ENCODE data around the gene REM2. TPM values are rescaled to one million over a fixed set of nuclear protein-coding genes. Genes with fewer than 3 reads are reported as not detected.

Gene REM2
- total RNA-seq, 1 experiment from 2014 or later, result 1.2 TPM

DNA sequence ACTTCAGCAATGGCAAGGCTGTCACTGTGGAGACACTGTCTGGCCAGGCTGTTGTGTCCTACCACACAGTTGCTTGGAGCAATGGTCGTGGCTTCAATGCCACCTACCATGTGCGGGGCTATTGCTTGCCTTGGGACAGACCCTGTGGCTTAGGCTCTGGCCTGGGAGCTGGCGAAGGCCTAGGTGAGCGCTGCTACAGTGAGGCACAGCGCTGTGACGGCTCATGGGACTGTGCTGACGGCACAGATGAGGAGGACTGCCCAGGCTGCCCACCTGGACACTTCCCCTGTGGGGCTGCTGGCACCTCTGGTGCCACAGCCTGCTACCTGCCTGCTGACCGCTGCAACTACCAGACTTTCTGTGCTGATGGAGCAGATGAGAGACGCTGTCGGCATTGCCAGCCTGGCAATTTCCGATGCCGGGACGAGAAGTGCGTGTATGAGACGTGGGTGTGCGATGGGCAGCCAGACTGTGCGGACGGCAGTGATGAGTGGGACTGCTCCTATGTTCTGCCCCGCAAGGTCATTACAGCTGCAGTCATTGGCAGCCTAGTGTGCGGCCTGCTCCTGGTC is 7.2 kb upstream of the REM2 start:
- Histone ChIP-seq H3K14ac (ENCODE audit: insufficient read depth, low read length) (no peak overlapping the region), H2BK5ac (ENCODE audit: insufficient read length, low read length) (no peak overlapping the region), H2BK120ac (ENCODE audit: low read depth, low read length, poor library complexity, severe bottlenecking) (no peak overlapping the region), H3K4me2 (ENCODE audit: insufficient read depth, insufficient read length, low read length) (no peak overlapping the region), H2BK20ac (ENCODE audit: low read depth, low read length, poor library complexity, severe bottlenecking) (no peak overlapping the region), H2AK5ac (ENCODE audit: insufficient read length, low read length) (no peak overlapping the region), H3K9me3 (ENCODE audit: control insufficient read depth, low read depth, low read length) (no peaks in the 10 kb centered on the region), H4K91ac (ENCODE audit: insufficient read length, low read depth, low read length) (no peak overlapping the region), H3K18ac (ENCODE audit: insufficient read length, low read depth, low read length) (no peak overlapping the region), H4K20me1 (ENCODE audit: control insufficient read depth, insufficient read depth, insufficient read length) (no peaks in the 10 kb centered on the region), H3K4ac (ENCODE audit: low read depth, low read length) (no peak overlapping the region), H3K79me2 (ENCODE audit: insufficient read depth, low read length) (no peaks in the 10 kb centered on the region), H3T11ph (ENCODE audit: low read length) (no peak overlapping the region), H3K27me3 (ENCODE audit: insufficient read depth, low read length) (no peaks in the 10 kb centered on the region), H3K23me2 (ENCODE audit: insufficient read length, low read depth, low read length, poor library complexity, severe bottlenecking) (no peaks in the 10 kb centered on the region), H2BK15ac (ENCODE audit: low read depth, low read length) (no peak overlapping the region), H3K23ac (ENCODE audit: insufficient read length, low read depth, low read length) (no peak overlapping the region), H3K9ac (ENCODE audit: extremely low read depth, insufficient read length, low read length) (no peak overlapping the region), H3K4me1 (ENCODE audit: insufficient read depth, low read length) (peaks cover 4% of the 10 kb centered on the region; the same call in 1 of the 2 replicates), H3K27ac (ENCODE audit: insufficient read length, low read depth, low read length) (no peak overlapping the region), H3K56ac (ENCODE audit: insufficient read length, low read depth, low read length) (no peak overlapping the region), H2BK12ac (ENCODE audit: insufficient read length, low read depth, low read length) (no peak overlapping the region), H4K8ac (replicated peaks; ENCODE audit: insufficient read length, low read depth, low read length) (no peak overlapping the region), H4K5ac (ENCODE audit: insufficient read length, low read depth, low read length) (no peak overlapping the region), H3K79me1 (ENCODE audit: insufficient read depth, low read depth, low read length, poor library complexity, severe bottlenecking) (no peaks in the 10 kb centered on the region), H2AFZ (ENCODE audit: low read length) (no peak overlapping the region)
- no peak overlapping the region for H3K27ac Mint-ChIP-seq
- peaks cover 0 to 17% (median 5%) of the 10 kb centered on the region in 3 experiments for H3K36me3 Mint-ChIP-seq (ENCODE audit: insufficient read depth in 1 of 3, low read depth in 3 of 3)
- peaks cover 7 to 9% of the 10 kb centered on the region in 2 experiments for H3K4me1 Mint-ChIP-seq
- WGBS (ENCODE audit: extremely low coverage, insufficient read length, low lambda C conversion rate), result no CpG with 5 or more reads among the region's 20 CpGs
- TF ChIP-seq, protein P1, sequence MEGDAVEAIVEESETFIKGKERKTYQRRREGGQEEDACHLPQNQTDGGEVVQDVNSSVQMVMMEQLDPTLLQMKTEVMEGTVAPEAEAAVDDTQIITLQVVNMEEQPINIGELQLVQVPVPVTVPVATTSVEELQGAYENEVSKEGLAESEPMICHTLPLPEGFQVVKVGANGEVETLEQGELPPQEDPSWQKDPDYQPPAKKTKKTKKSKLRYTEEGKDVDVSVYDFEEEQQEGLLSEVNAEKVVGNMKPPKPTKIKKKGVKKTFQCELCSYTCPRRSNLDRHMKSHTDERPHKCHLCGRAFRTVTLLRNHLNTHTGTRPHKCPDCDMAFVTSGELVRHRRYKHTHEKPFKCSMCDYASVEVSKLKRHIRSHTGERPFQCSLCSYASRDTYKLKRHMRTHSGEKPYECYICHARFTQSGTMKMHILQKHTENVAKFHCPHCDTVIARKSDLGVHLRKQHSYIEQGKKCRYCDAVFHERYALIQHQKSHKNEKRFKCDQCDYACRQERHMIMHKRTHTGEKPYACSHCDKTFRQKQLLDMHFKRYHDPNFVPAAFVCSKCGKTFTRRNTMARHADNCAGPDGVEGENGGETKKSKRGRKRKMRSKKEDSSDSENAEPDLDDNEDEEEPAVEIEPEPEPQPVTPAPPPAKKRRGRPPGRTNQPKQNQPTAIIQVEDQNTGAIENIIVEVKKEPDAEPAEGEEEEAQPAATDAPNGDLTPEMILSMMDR (conservative IDR thresholded peaks at IDR 0.05), result no peak
- H3K9me3 Mint-ChIP-seq, result no peaks in the 10 kb centered on the region
- no peak for DNase-seq
- H3K4me3 Mint-ChIP-seq, result no peak overlapping the region; a peak in 2 of 5 replicates
- H3K27me3 Mint-ChIP-seq (ENCODE audit: low read depth), result no peaks in the 10 kb centered on the region; the same call in 1 of the 2 replicates
